Measurements from ENCODE around the gene VPS8.

VPS8 gene

DNA sequence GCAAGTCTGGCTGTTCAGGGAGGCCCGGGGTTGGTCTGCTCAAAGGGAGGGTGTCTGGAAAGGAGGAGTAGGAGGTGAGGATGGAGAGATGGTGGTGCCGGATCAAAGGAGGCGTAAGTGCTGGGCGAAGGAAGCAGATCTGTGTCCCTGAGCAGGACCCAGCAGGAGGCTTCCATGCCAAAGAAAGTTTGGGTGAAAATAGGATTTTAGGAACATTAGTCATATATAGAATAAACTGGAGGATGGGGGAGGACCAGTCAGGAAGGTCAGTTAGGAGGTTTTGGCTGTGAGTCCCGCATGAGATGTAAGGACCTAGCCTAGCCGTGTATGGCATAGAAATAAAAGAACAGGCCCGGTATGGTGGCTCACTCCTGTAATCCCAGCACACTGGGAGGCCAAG, 28.6 kb upstream of the VPS8 start:
- no peak for DNase-seq

DNA sequence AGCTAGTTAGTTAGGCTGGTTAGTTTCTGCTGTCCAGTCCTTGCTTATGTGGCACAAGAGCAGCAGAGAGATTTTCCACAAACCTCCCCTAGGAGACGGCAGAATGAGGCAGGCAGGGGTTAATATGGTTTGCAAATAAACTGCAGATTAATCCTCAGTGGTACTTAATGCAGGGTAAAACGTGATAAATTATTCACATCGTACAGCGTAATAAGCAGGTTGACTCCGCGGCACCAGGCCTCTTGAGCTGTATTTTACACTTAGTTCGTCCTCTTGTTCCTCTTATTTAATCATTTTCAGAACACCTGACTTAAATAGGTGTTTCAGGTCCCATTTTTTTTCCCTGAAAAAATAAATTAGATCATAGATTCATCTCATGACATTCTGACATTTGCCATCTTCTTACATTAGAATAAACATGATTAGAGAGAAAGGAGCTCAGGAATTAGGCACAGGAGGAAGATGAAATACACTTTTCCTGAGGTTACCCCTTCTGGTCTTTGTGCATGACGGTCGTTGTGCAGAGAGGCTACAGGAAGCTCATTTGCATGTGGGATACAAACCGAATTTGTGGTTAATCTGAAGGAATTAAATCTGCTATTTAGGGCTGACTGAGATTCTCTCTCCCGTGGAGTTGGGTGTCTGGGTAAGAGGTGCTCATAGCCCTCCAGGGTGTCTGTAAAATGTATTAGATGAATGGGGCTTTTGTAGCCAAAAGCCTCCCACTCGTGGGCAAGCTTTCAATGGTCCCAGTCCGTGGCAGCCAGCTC, 27.1 kb upstream of the VPS8 start:
- DNase-seq, result no peak

DNA sequence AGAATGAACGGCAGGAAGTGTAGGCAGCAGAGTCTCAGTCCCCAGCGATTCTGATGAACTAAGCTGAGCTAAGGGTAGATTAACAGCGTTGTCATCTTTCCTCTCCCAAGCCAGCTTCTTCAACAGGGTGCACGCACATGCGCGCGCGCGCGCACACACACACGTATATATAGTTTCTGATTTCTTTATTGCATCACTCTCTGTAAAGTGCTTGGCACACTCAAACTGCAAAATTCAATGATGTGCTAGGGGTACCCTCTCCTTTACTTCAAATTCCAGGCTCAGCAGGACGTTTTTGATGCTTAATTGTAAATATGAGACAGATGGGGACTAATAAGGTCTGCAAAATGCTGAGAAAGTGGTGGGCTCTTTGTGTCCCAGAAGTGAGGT, 26.1 kb upstream of the VPS8 start:
- DNase-seq, result peak; percentile 68

DNA sequence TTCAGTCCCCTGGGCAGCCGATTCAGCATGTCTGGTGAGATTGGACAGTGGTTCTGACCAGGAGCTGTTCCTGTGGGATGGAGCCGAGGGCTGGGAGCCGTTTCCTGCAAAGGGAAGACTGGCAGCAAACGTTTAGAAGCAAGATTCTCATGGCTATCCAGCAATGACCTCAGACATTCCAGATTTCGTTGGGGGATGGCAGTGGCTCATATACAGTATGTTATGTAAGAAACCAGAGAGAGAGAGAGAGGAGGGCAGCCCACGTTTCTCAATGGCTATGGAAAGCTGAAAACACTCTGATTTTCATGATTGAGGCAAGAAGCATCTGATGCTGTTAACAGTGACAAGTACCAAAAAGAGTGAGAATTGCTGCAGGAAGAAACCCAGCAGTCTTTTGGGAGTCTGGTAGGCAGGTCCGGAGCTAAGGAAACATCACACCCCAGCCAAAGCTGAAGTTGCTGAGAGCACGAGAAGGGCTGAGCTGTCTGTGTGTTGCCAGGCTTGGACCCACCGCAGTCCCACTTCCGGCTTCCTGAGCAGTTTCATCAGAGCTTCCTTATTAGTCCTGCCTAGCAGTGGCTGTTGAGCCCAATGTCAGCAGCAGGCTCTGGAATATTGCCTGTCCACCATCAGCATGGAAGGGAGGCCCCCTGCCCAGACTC, 25.6 kb upstream of the VPS8 start:
- peak; percentile 77 for DNase-seq

DNA sequence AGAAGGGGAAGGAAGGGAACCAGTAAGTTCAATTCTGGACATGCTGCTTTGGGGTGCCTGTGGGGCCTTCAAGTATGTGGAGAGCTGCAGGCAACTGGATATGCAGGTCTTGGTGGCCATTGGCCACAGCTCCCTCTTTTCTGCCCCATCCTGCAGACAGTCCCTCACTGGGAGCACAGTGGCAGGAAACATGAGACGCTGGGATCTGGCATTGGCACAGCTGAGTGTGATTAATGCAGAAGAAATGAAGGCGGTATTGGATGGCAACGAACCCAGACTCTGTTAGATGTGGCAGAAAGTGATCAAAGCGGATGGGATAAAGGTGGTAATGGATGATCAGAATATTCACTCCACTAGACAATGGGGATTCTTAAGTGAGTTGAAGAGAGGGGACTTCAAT, 23.2 kb upstream of the VPS8 start:
- no peak for DNase-seq

DNA sequence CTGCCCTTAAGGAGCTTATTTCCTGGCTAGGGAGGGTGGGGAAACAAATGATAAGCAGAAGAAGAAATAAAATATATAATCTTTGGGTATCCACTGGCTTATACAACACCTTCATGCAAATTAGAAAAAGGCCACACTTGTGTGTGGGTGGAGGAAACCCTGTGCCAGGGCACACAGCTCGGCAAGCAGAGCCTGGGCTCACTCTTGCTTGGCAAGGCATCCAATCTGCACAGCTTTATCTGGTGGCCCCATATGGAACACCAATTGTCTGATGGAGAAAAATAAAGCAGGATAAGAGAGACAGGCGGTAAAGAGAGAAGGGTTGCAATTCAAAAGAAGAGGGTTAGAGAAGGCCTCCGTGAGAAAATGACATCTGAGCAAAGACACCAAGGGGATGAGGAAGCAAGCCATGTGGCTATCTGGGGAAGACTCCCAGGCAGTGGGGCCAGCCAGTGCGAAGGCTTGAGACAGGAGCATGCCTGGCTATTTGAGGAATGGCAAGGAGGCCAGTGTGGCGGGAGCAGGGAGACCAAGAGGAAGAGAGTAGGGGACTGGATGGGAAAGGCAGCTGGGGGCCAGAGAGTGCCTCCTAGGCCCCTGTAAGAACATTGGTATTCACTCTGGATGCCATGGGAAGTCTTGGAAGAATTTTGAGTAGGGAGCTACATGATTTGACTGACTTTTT, 22.5 kb upstream of the VPS8 start:
- no peak for DNase-seq

DNA sequence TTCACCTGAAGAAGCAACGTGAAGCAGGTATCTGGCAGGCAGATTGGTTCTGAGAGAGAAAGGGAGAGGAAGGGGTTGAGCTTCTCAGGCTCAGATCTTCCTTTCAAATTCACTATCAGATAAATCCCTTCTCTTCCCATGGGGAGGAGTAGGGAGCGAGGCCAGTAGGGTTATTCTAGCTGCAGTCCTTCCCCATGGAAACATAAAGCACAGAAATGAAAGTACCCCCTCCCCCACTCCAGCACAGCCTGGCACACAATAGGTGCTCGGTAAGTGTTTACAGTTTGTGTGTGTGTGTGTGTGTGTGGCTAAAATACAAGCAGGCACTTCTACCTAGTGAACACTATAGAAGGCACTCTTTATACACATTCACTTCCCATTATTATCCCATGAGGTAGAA, 20.8 kb upstream of the VPS8 start:
- no peak for DNase-seq

DNA sequence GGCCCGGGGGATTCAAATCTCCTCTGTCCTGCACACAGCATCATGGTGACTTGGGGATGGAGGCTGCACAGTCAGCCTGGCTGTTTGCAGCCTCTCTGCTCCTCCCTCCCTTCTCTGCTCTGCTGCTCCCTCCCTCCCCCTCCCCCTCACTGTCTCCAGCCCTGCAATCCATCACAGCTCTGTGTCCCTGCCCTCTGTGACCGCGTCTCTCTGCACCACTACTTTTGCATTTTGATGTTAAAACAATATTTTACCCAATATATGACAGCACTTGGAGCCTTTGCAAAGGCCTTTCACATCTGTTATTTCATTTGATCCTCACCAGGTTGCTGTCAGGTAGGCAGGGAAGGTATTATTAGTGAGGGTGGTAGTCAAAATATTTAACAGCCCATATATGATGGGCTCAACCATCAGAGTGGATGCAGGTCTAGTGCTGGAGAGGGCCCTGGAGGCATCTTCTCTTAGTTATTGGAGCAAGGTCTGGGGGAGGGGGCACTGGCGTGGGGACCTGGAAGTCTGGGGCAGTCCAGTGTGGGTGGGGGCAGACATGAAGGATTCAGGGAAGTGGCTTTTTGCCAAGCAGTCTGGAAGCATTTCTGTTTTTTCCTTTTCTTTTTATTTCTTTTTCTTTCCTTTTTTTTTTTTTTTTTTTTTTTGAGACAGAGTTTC, 16.3 kb upstream of the VPS8 start:
- peak; percentile 48 for DNase-seq

DNA sequence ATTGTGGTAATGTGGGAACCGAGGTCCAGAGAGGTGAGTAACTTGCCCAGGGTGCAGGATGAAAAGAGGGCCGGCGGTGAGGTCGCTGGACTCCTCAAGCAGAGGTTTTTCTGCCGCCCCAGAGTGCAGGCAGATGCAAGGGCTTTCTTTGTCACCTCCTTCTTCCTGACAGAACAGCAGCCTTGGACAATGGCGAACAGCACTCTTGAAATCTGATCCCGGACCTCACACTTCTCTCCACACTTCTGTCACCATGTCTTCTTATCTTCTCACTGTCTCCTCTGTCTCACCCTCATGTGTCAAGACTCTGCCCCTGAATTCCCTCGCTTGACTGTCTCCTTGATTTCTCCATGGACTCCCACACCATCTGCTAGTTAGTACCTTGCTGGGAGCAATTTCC, 15.4 kb upstream of the VPS8 start:
- DNase-seq, result no peak

DNA sequence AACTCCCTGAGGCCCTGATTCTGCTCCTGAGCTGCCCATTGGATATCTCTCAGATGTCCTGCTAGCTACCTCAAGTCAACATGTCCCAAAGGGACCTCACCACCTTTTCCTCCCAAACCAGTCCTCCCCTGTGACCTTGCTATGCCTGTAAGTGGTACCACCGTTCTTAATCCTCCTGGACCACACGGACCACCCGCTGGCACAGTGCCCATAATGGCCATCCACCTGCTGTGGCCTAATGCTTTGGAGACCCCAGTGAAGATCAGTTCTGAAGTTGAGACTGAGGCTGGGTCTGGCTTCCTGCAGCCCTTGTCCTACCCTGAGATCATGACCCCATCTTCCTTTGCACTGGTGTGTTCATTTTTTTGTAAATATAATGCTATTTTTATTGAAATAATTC, 15.0 kb upstream of the VPS8 start:
- DNase-seq, result no peak

DNA sequence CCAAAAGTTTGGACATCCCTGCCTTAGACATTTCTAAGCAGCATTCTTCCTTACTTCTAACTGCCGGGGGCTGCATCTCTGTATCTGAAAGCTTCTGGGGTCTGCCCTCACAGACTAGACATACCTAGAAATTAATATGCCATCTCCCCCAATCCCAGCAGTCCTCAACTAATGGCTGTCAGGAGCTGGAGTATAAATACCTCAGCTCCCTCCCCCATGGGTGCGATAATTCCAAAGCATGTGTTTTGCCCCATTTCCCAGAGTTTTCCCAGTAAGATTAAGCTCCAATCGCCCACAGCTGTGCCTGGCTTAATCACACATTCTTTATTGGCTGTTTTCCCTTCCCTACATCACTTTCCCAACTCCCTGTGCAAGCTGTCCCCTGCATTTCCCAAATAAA, 13.8 kb upstream of the VPS8 start:
- DNase-seq, result no peak

DNA sequence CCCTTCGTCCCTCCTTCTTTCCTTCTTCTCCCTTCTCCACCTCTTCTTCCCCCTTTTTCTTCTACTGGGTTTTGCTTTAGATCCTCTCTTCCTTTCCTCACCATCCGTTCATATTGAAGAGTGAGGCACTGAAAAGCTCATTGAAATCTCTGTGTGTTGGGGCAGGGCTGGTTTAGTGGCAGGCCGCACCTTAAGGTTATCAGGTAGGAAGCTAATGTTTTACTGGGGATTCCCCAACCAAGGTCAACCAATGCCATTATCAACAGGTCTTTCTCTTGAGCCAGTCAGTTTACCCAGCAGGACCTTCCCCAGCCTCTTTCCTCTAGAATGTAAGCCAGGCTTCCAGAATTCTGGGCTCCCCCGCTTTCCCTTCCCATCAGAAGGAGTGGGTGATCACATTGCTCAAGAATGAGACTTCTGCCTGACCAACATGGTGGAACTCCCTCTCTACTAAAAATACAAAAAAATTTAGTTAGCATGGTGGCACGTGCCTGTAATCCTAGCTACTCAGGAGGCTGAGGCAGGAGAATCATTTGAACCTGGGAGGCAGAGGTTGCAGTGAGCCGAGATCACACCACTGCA, 11.5 kb upstream of the VPS8 start:
- DNase-seq, result no peak

DNA sequence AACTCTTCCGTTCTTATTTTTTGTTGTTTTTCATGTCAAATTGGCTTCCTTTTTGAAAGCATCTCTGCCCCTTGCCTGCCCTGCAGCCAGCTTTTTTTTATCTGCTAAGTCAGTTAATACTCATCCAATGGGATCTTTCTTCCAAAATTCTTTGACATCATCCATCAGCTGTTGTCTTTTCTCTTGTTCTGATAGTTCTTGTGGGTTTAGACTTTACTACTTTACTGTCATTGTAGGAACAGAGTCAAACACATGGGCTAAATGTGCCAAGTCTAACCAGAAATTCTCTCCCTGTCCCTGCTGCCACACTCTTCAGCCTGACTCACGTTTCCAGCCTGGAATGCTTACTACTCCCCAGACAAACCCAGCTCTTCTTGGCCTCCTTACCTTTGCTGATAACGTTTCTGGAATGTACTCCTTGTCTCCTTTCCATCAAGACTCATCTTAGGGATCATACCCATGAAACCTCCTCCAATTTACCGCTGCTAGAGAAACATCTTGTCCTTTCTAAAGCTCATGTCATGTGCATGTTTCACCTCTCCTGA, 10.7 kb upstream of the VPS8 start:
- DNase-seq, result no peak

DNA sequence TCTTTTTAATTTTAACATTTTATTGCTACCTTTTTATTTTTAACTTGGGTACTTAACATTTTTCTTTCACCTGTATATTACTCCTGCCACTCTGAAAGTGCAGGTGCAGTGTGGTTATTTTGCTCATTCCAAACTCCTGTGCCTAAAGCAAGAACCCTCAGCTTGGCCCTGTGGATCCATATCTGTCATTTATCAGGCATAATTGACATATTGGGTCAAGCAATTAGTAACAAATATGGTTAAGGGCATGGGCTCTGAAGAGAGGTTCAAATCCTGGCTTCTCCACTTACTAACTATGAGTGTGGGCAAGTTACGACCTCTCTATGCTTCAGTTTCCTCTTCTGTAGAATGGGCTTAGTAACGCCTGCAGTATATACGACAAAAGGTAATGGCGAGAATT, 9.8 kb upstream of the VPS8 start:
- DNase-seq, result no peak

DNA sequence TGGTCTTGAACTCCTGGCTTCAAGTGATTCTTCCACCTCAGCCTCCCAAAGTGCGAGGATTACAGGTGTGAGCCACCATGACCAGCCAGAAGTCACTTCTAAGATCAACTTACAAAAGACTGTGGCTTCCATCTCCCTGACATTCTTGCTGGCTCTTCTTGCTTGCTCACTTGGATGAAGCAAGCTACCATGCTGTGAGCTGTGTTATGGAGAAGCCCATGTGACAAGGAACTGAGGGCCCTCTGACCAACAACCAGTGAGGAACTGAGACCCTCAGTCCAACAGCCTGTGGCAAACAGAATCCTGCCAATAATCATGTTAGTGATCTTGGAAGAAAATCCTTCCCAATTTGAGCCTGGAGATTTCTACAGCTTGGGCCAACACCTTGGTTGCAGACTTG, 7.2 kb upstream of the VPS8 start:
- no peak for DNase-seq

DNA sequence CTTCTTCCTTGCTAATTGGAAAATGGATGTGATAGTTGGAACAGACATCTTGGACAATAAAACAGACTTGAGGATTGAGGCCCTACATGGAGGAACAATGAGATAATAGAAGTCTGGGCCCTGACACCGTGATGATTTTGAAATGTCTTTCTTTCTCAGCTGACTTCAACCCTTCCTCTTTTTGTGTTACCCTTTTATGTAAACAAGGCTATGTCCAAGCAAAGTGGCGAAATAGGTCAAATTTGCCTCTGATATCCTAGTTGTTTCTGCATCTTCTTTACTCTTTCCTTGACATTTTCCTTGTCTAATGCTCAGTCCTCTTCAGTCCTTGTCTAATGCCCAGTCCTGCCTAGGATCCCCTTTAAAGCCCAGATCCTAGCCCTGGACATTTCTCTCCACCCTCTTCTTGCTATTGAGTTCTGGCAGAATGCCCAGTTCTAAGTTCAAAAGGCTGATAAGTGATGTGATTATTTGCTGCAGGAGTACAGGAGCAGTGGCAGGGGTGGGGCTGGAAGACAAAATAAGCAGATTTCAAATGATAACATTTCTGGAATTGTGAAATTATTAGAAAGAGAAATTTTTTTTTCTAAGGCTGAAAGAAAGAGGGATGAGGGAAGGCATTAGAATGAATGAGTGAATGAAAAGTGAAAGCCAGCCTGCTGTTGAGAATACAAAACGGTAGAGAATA, 6.5 kb upstream of the VPS8 start:
- no peak for DNase-seq

DNA sequence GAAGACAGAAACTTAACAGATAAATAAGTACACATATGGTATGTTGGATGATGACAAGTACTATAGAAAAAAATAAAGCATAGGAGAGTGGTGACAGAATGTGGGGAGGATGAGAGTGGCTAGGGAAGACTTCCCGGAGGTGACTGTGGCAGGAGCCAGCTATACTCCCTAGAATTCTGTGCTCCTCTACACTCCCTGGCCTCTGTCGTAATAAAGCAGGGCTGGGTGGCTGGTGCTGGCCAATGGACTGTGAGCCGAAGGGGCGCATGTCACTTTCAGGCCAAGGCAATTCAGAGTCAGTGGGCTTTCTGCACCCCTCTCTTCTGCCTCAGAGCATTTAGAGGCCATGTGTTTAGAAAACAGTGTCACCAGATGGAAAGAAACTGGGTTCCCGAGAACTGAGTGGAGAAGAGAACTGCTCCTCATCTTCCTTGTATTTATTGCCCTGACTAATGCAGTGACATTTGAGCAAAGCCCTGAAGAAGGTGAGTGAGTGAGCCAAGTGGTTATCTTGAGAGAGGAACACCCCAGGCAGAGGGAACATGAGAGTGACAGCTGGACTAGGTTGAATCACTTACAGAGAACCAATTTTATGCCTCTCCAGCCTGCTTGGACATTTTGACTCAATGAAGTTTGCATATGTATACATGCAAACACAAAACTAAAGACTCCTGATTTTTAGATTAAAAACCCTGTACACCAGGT, 5.2 kb upstream of the VPS8 start:
- DNase-seq, result no peak

DNA sequence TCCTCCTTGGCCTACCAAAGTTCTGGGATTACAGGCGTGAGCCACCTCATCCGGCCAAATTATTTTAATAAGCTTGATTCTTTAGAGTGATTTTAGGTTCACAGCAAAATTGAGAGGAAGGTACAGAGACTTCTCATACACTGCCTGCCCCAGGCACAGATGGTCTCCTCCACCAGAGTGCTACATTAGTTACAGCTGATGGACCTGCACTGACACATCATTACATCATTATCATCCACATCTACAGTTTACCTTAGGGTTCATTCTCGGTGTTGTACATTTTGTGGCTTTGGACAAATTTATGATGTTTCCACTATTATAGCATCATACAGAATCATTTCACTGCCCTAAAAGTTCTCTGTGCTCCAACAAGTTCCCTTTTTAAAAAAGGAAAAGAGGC, 4.4 kb upstream of the VPS8 start:
- DNase-seq, result peak; percentile 16

DNA sequence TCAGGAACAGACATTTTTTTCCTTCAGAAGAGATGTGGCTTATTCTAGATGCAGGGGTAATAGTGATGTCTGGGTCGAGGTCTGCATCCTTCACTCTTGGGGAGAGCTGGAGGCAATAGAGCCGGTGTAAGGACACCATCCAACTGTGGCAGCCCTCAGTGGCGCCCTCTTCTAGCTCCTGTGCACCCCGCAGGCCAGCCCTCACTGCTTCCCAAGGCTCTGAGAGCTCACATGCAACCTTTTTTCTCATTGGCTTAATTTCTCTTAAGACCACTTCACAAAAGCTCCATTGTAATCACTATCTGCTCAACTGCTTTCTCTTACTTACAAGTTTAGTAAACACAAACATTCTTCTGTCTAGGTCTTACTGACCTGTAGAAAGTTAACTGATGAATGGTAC, 3.9 kb upstream of the VPS8 start:
- no peak for DNase-seq

DNA sequence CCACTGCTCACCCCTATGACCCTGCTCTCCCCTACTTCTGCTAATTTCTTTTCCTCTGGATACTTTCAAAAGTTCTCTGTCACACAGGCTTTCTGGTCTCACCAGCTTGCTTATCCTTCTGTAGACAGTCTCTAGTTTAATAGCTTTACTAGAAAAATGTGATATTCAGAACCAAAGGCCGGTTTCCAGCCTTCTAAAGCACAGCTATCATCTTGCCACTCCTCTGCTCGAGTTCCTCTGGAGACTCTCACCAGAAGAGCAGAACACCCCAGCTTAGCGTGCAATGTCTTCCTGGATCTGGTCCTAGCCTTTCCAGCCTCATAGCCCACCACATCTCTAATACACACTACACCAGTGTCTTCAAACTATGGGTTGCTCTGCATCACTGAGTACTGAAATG, 1.8 kb upstream of the VPS8 start:
- no peak for DNase-seq

DNA sequence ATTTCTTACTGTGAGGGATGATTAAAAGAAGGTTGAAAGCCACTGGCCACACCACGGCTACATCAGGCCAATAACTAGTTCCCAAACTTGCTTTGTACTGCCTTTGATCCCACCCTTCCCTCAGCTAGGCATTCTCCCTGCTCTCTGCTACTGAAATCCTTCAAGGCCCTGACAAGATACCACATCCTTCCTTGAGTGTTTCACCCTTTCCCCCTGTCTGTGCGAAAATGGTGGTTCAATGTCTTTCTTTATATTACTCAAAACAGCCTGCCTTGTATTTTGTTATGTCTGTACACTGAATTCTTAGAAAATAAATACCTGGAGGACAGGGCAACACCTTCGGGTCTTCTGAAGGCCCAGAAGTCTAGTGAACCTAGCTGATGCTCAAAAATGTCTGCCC, 932 bp upstream of the VPS8 start:
- DNase-seq, result no peak

DNA sequence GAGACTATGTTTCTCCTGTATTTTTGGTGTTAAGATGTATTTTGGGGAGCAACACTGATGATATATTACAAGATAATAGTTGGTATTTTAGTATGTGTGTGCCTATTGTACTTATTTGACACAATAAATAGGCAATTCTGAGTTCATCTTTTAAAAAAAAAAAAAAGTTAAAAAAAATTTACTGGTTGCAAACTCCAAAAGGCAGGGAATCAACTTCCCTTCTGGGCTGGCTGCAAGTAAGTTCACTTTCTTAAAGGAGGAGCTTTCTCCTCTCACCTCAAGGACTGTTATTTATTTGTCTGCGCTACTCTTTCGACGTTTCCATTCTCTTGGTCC, 335 bp upstream of the VPS8 start:
- DNase-seq, result no peak

Measured in eye (tissue), 1 donor.